Measurements from ENCODE around the gene DNAI1. TPM values are rescaled to one million over a fixed set of nuclear protein-coding genes. Genes with fewer than 3 reads are reported as not detected.
A peak's percentile ranks its signal among the peaks of the same experiment; 100 is the strongest.

DNAI1 gene
- total RNA-seq, 1 donor from 2014 or later: 0.52 TPM

GRCh38 chr9:34520505-34521385 lies 62.1 kb downstream of the DNAI1 start:
- Mint-ChIP-seq H3K4me1 (peaks cover 22% of the 10 kb centered on the region), H3K36me3 (peaks cover 3% of the 10 kb centered on the region), H3K9me3 (no peaks in the 10 kb centered on the region), H3K4me3 (no peak overlapping the region), H3K27me3 (ENCODE audit: insufficient read depth, low read depth) (peaks cover 11% of the 10 kb centered on the region), H3K27ac (no peak overlapping the region)
- Histone ChIP-seq H3K79me2 (ENCODE audit: low read depth) (no peaks in the 10 kb centered on the region), H3K27me3 (peaks cover 33% of the 10 kb centered on the region), H3K27ac (no peak overlapping the region), H3K4me3 (no peak overlapping the region), H3K9ac (no peak overlapping the region), H4K20me1 (ENCODE audit: low read depth) (no peaks in the 10 kb centered on the region), H3K36me3 (no peaks in the 10 kb centered on the region), H3K4me1 (peaks cover 13% of the 10 kb centered on the region), H3K4me2 (no peak overlapping the region), H2AFZ (replicated peaks) (no peak overlapping the region), H3F3A (ENCODE audit: low read depth) (peaks cover 6% of the 10 kb centered on the region), H3K9me3 (ENCODE audit: low read depth) (no peaks in the 10 kb centered on the region)
- DNase-seq (ENCODE audit: low spot score): no peak
- TF ChIP-seq EZH2 (IDR thresholded peaks at IDR 0.05): no peak

- H3K27ac Mint-ChIP-seq: no peak overlapping the region
- H3K4me3 ChIP-seq: peak overlapping the region; percentile 99
- H3K79me2 ChIP-seq (ENCODE audit: low read depth): no peaks in the 10 kb centered on the region
- H3K27ac ChIP-seq: no peak overlapping the region
- H4K20me1 ChIP-seq (ENCODE audit: low read depth): no peaks in the 10 kb centered on the region
- H3K27me3 Mint-ChIP-seq (ENCODE audit: insufficient read depth, low read depth): peaks cover 6% of the 10 kb centered on the region
- peaks cover 39% of the 10 kb centered on the region for H3K27me3 ChIP-seq
- peaks cover 22% of the 10 kb centered on the region for H3K4me1 Mint-ChIP-seq
- H3K9ac ChIP-seq: no peak overlapping the region
- H3F3A ChIP-seq (ENCODE audit: low read depth): peaks cover 6% of the 10 kb centered on the region
- TF ChIP-seq CTCF (IDR thresholded peaks at IDR 0.05): no peak
- TF ChIP-seq EZH2 (IDR thresholded peaks at IDR 0.05): no peak
- no peak for TF ChIP-seq EZH2phosphoT487 (IDR thresholded peaks at IDR 0.05)
- no peak for DNase-seq (ENCODE audit: low spot score)
- H3K4me1 ChIP-seq: peaks cover 13% of the 10 kb centered on the region
- no peak overlapping the region for H2AFZ ChIP-seq (replicated peaks)
- H3K36me3 Mint-ChIP-seq: peaks cover 3% of the 10 kb centered on the region
- peak overlapping the region; percentile 100 for H3K4me2 ChIP-seq
- no peaks in the 10 kb centered on the region for H3K9me3 ChIP-seq (ENCODE audit: low read depth)
- peak overlapping the region; percentile 55 for H3K4me3 Mint-ChIP-seq
- H3K36me3 ChIP-seq: no peaks in the 10 kb centered on the region
- H3K9me3 Mint-ChIP-seq: no peaks in the 10 kb centered on the region
Measured at GRCh38 chr9:34521406-34522045, 62.9 kb downstream of the DNAI1 start.

GRCh38 chr9:34522091-34522887 lies 63.7 kb downstream of the DNAI1 start:
- Histone ChIP-seq H3F3A (ENCODE audit: low read depth) (peaks cover 6% of the 10 kb centered on the region), H3K27me3 (peaks cover 39% of the 10 kb centered on the region), H3K36me3 (no peaks in the 10 kb centered on the region), H3K4me3 (peak overlapping the region; percentile 99), H2AFZ (replicated peaks) (peak overlapping the region; percentile 100), H3K4me1 (peaks cover 13% of the 10 kb centered on the region), H3K79me2 (ENCODE audit: low read depth) (no peaks in the 10 kb centered on the region), H3K9ac (peak overlapping the region; percentile 90), H4K20me1 (ENCODE audit: low read depth) (no peaks in the 10 kb centered on the region), H3K4me2 (peak overlapping the region; percentile 100), H3K27ac (no peak overlapping the region), H3K9me3 (ENCODE audit: low read depth) (no peaks in the 10 kb centered on the region)
- Mint-ChIP-seq H3K4me3 (peak overlapping the region; percentile 87), H3K36me3 (peaks cover 3% of the 10 kb centered on the region), H3K4me1 (peaks cover 22% of the 10 kb centered on the region), H3K27me3 (ENCODE audit: insufficient read depth, low read depth) (peaks cover 8% of the 10 kb centered on the region), H3K27ac (peak overlapping the region; percentile 44), H3K9me3 (no peaks in the 10 kb centered on the region)
- peak; percentile 19 for DNase-seq (ENCODE audit: low spot score)
- peak; percentile 46 for TF ChIP-seq EZH2 (IDR thresholded peaks at IDR 0.05)
- TF ChIP-seq EZH2phosphoT487 (IDR thresholded peaks at IDR 0.05): no peak
